ENCODE results near the gene TMEM208.

TMEM208 gene

DNA sequence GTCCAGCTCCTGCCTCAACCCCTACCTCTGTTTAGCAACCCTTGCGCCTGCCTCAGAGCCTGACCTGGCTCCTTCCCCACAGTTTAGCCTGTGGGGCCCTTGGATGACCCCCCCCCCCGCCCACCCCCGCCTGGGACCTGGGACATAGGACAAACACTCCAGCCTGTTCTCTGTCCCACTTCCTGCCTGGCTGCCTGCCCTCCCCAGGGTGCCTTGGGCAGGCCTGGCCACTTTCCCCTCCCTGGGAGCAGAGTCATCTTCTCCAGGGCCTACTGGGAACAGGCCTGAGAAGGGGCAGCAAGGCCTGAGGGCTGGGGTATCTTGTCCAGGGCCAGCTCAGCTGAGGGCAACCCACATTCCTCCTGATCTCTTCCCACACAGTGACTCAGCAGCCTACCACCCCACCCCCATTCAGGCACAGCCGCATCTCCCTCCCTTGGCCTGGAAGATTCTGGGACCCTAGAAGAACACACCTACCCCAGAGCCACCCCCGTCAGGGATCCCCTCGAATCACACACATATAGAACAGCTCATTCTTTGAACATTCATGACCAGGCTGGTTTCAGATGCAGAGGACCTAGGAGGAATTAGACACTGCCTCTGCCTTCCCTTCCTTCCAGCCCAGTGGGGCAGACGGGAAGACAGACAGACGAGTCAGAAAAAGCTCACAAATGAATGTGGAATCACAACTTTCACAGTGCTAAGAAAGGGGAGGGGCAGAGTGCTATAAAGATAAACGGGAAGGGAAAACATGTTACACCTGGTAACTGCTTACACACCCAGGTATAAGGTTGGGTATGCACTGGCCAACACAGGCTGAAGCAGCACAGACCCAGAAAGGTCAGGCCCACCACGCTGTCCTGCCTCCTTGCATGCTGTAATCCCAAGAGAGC lies 14.3 kb downstream of the TMEM208 start:
- H3K4me3 ChIP-seq: no peak overlapping the region
- no peak for TF ChIP-seq Cebpa-rat (IDR thresholded peaks at IDR 0.05)
- H3K27ac ChIP-seq: peak overlapping the region; percentile 49; the same call in 1 of the 2 replicates
- no peaks in the 10 kb centered on the region for H3K9me3 ChIP-seq
- H3K27me3 ChIP-seq: no peaks in the 10 kb centered on the region
- H3K4me2 ChIP-seq: peak overlapping the region; percentile 100
- H3K4me1 ChIP-seq: peaks cover 54% of the 10 kb centered on the region
- peaks cover 87% of the 10 kb centered on the region for H4K20me1 ChIP-seq
- peaks cover 55% of the 10 kb centered on the region for H3K36me3 ChIP-seq
- H3K9ac ChIP-seq: 0 out of 2 replicates have a peak overlapping the region, but pooled peaks have one; percentile 41

DNA sequence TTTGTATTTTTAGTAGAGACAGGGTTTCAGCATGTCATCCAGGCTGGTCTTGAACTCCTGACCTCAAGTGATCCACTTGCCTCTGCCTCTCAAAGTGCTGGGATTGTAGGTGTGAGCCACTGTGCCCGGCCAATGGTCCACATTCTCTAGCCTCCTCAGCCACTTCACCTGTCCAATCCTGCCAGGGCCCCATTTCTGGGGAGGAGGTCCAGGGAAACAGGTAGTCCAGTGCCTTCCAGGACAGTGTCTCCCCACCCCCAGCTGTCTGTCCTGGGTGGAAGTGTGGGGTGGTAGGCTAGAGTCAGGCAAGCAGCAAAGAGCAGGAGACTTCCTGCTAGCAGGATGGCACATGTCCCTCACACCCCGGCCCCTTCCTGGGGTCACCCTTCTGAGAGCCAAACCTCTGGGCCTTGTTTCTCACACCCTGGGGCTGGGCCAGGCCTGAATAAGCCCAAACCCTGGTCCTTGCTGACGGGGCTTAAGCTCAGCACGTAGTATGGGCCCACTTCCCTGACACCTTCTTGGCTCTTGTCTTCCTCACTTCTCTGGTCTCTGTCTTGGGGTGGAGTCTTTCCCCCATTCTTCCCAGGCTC lies 15.3 kb downstream of the TMEM208 start:
- H3K9ac ChIP-seq: peak overlapping the region; percentile 41; the same call in 1 of the 2 replicates
- peaks cover 48% of the 10 kb centered on the region for H3K36me3 ChIP-seq
- no peaks in the 10 kb centered on the region for H3K9me3 ChIP-seq
- H3K4me2 ChIP-seq: peak overlapping the region; percentile 100
- peaks cover 86% of the 10 kb centered on the region for H4K20me1 ChIP-seq
- H3K4me1 ChIP-seq: peaks cover 53% of the 10 kb centered on the region
- H3K27ac ChIP-seq: peak overlapping the region; percentile 62
- H3K27me3 ChIP-seq: no peaks in the 10 kb centered on the region
- TF ChIP-seq Cebpa-rat (IDR thresholded peaks at IDR 0.05): no peak
- no peak overlapping the region for H3K4me3 ChIP-seq

DNA sequence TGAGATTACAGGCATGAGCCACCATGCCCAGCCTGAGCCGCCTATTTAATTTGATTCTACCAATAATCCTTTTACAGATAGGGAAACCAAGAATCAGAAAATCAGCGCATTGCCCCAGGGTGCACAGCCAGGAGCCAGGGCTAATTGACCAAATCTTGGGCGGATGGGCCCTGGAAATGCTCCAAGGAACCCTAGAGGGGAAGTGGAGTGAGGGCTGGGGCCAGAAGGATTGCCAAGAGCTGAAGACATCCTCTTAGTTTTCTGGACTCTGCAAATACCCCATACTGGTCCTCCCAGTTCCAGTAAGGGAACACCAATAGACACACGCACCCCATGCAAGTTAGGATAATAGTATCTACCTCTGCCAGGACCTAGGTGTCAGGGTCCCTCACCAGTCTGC lies 16.6 kb downstream of the TMEM208 start:
- Histone ChIP-seq H3K4me1 (peaks cover 62% of the 10 kb centered on the region), H4K20me1 (peaks cover 74% of the 10 kb centered on the region), H3K4me3 (peak overlapping the region; percentile 92), H3K4me2 (peak overlapping the region; percentile 100), H3K27ac (peak overlapping the region; percentile 84), H3K9ac (peak overlapping the region; percentile 84), H3K9me3 (no peaks in the 10 kb centered on the region), H3K27me3 (peaks cover 4% of the 10 kb centered on the region; the same call in 1 of the 2 replicates), H3K36me3 (peaks cover 35% of the 10 kb centered on the region)
- TF ChIP-seq Cebpa-rat (IDR thresholded peaks at IDR 0.05): no peak

DNA sequence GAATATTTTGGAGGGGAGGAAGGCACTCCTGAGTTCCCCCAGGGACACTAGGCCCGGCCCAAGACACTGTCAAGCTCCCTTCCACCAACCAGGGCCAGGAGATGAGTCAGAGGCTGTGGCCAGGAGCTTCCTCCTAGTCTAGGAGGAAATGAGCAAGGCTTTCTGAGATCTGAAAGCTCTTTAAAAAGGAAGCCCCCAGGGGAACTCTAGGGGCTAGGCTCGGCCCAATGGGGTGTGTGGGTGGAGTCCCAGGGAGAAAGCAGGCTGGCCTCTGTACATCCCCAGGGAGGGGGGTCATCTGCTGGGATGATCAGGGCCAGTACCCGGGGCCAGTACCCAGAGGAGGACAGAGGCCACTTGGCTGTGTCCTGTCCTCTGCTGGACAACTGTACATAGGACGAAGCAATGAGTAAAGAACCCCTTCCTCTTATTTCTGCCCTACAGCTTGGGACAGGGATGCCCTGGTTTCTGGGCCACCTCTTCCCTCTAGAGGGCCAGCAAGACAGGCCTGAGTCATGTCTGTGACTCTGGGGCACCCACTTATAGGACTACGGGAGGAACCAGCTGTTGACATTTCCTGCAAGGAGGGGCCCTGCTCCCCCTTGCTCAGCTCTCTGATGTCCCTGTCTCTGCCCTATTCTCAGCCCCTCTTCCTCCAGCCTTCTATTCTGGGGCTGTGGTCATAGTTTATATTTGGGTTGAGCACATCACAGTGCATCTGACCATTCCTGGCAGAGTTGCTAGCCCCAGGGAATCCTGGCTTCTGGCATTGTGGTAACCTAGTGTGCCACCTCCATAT lies 17.7 kb downstream of the TMEM208 start:
- Histone ChIP-seq H3K27ac (peak overlapping the region; percentile 84), H3K9me3 (no peaks in the 10 kb centered on the region), H3K27me3 (peaks cover 15% of the 10 kb centered on the region), H3K4me2 (peak overlapping the region; percentile 100), H3K9ac (peak overlapping the region; percentile 84), H3K4me1 (peaks cover 73% of the 10 kb centered on the region), H3K4me3 (peak overlapping the region; percentile 92), H3K36me3 (peaks cover 24% of the 10 kb centered on the region), H4K20me1 (peaks cover 63% of the 10 kb centered on the region)
- no peak for TF ChIP-seq Cebpa-rat (IDR thresholded peaks at IDR 0.05)

DNA sequence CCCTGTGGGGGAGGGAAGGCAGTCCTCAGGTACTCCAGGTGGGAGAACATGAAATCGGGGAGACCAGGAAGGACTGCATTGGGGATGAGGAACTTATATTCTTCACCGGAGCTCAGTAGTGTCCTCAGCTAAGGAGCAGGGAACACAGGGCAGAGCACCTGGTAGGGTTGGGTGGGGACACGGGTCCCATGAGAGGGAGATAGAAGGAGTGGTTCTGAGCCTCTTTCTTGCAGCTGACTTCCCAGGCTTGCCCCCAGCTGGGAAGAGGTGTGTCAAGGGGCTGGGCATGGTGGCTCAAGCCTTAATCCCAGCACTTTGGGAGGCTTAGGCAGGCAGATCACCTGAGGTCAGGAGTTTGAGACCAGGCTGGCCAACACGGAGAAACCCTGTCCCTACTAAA lies 18.3 kb downstream of the TMEM208 start:
- peak overlapping the region; percentile 84 for H3K27ac ChIP-seq
- peaks cover 57% of the 10 kb centered on the region for H4K20me1 ChIP-seq
- peaks cover 79% of the 10 kb centered on the region for H3K4me1 ChIP-seq
- peaks cover 21% of the 10 kb centered on the region for H3K27me3 ChIP-seq
- TF ChIP-seq Cebpa-rat (IDR thresholded peaks at IDR 0.05): no peak
- peak overlapping the region; percentile 100 for H3K4me2 ChIP-seq
- H3K4me3 ChIP-seq: peak overlapping the region; percentile 92
- peaks cover 18% of the 10 kb centered on the region for H3K36me3 ChIP-seq
- no peaks in the 10 kb centered on the region for H3K9me3 ChIP-seq
- H3K9ac ChIP-seq: peak overlapping the region; percentile 84

DNA sequence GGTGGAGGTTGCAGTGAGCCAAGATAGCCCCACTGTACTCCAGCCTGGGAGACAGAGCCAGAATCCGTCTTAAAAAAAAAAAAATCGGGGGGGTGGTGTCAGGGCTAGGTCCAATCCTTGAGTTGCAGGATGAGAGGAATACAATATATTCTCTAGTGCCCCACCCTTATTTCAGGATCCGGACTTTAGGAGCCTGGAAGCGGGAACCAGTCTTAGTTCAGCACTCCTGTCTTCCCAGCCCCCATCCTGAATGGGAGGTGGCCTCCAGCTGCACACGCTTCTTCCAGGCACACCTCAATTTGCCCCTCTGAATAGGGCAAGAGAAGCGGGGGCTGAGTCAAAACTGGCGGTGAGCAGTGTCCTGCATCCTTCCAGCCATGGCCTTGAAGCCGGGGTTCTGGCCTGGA lies 18.7 kb downstream of the TMEM208 start:
- peaks cover 52% of the 10 kb centered on the region for H4K20me1 ChIP-seq

DNA sequence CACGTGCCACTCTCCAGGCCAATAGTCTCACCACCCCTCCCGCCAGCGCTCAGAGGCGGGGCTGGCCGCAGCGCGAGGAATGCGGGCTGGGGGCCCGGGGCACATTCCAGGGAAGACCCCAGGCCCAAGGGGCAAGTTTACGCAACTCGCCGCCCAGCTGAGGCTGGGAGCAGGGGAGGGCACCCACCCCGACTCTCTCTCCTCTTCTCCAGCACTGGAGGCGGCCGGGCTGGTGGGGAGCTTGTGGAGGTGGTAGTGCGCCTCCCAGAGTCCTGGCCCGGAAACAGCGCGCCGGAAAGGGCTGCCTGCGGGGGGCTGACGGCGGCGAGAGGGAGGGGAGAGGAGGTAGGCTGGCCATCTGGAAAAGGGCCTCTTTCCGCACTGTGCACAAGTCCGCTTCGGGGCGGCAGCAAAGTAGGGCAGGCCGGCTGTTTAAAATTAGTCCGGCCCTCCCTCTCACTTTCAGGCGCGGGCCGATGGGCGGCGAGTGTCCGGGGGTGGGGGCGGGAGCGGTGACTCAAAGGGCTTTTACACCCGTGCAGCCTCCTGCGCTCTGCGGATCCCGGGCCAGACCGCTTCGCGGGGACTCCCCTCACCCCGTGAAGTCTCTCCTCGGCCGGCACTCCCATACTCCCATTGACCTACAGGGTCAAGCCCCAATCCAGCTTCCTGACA lies 19.3 kb downstream of the TMEM208 start:
- Histone ChIP-seq H3K27me3 (peaks cover 28% of the 10 kb centered on the region), H3K4me3 (peak overlapping the region; percentile 92), H3K36me3 (peaks cover 13% of the 10 kb centered on the region), H4K20me1 (peaks cover 51% of the 10 kb centered on the region), H3K4me1 (peaks cover 86% of the 10 kb centered on the region), H3K27ac (peak overlapping the region; percentile 84), H3K9ac (peak overlapping the region; percentile 84), H3K4me2 (peak overlapping the region; percentile 100), H3K9me3 (no peaks in the 10 kb centered on the region)
- no peak for TF ChIP-seq Cebpa-rat (IDR thresholded peaks at IDR 0.05)

More for the DNA sequence above, 18.7 kb downstream of the TMEM208 start:
- H3K4me1 ChIP-seq: peaks cover 84% of the 10 kb centered on the region
- peak overlapping the region; percentile 92 for H3K4me3 ChIP-seq
- peak overlapping the region; percentile 100 for H3K4me2 ChIP-seq
- no peak for TF ChIP-seq Cebpa-rat (IDR thresholded peaks at IDR 0.05)
- peaks cover 14% of the 10 kb centered on the region for H3K36me3 ChIP-seq
- H3K27me3 ChIP-seq: peaks cover 26% of the 10 kb centered on the region
- peak overlapping the region; percentile 84 for H3K27ac ChIP-seq
- no peaks in the 10 kb centered on the region for H3K9me3 ChIP-seq
- peak overlapping the region; percentile 84 for H3K9ac ChIP-seq

DNA sequence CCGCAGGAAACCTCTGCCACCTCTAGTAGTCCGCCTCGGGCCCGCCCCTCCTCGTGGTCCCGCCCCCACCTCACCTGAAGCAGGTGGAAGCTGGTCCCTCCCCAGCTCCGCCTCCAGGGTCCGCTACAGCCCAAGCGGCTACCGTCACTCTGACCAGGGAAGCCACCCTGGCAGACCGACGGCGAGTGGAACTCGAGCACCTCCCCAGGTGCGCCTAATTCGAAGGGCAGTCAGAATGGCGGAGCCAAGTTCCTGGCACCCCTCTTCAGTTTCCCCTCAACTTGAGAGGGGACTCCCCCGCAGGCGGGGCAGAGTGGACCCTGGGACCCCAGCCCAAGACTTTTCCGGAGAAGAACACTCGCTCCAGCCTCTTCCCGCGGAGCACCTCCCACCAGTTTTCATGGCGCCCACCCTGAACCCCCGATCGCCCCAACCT lies 19.8 kb downstream of the TMEM208 start:
- peak overlapping the region; percentile 100 for H3K4me2 ChIP-seq
- H3K4me3 ChIP-seq: peak overlapping the region; percentile 92
- peak overlapping the region; percentile 84 for H3K9ac ChIP-seq
- peaks cover 7% of the 10 kb centered on the region for H3K36me3 ChIP-seq
- H4K20me1 ChIP-seq: peaks cover 45% of the 10 kb centered on the region
- no peak for TF ChIP-seq Cebpa-rat (IDR thresholded peaks at IDR 0.05)
- H3K27ac ChIP-seq: peak overlapping the region; percentile 84
- H3K27me3 ChIP-seq: peaks cover 28% of the 10 kb centered on the region
- no peaks in the 10 kb centered on the region for H3K9me3 ChIP-seq
- peaks cover 81% of the 10 kb centered on the region for H3K4me1 ChIP-seq
